Esophagus (tissue), 2 donors: ENCODE data around the gene GMIP. TPM values are rescaled to one million over a fixed set of nuclear protein-coding genes. Genes with fewer than 3 reads are reported as not detected.
A peak's percentile ranks its signal among the peaks of the same experiment; 100 is the strongest.
"Not testable (repeated sequence)": the region's sequence is repeated elsewhere in the genome, so short reads cannot be mapped to it uniquely, and the experiment has no call there.

Source experiments
- H3K27ac ChIP-seq, 2 donors: one replicate each; pipeline ENCODE4 v1.5.1; 2013; ENCODE audit warnings: low read depth in 2 of 2, mild to moderate bottlenecking in 2 of 2, inconsistent platforms in 1 of 2, low read length in 1 of 2, moderate library complexity in 1 of 2
- H3K27me3 ChIP-seq, 2 donors: one replicate each; pipeline ENCODE4 v1.6.1; 2013; ENCODE audit warnings: low read length in 2 of 2, control low read depth in 1 of 2, mild to moderate bottlenecking in 1 of 2; ENCODE audit not compliant: insufficient read depth in 2 of 2, control insufficient read depth in 1 of 2
- H3K36me3 ChIP-seq, 2 donors: one replicate each; pipeline ENCODE4 v1.6.1; 2013; ENCODE audit warnings: low read length in 1 of 2; ENCODE audit not compliant: control insufficient read depth in 2 of 2, insufficient read depth in 2 of 2
- H3K4me1 ChIP-seq, 2 donors: one replicate each; pipeline ENCODE4 v1.6.1; 2013; ENCODE audit warnings: low read length in 1 of 2; ENCODE audit not compliant: control insufficient read depth in 2 of 2, insufficient read depth in 2 of 2
- H3K4me3 ChIP-seq, 2 donors: one replicate each; pipeline ENCODE4 v1.5.1; 2013; ENCODE audit warnings: low read length in 2 of 2, mild to moderate bottlenecking in 2 of 2, low read depth in 1 of 2, moderate library complexity in 1 of 2
- H3K9me3 ChIP-seq, 2 donors: one replicate each; pipeline ENCODE4 v1.6.1; 2013; ENCODE audit warnings: mild to moderate bottlenecking in 2 of 2, low read depth in 1 of 2, low read length in 1 of 2, moderate library complexity in 1 of 2; ENCODE audit not compliant: control insufficient read depth in 2 of 2, insufficient read depth in 1 of 2
- WGBS, 2 donors: extraction: QIAGEN DNeasy Blood & Tissue Kit; methylation state at CpG; one replicate each; pipeline ENCODE4 v1.1.7; 2013; 5-methylcytosine and 5-hydroxymethylcytosine counted together
- polyA plus RNA-seq, 2 donors: library from polyadenylated mRNA; stranded (reverse); fragments of 200-250 nt; gene quantifications; one replicate each; pipeline ENCODE4 v1.2.3, GENCODE V29; 2013
- donor health status: healthy with polysubstance abuse.
- donor health status: Bipolar disorder and iron deficiency.

The GMIP gene
- polyA plus RNA-seq, 2 donors, result 6.3 to 10.5 TPM

- 89 to 90% methylated on average over 3 of the region's 3 CpGs for WGBS, 2 donors
- H3K36me3 ChIP-seq, result peaks cover 6 to 10% of the 10 kb centered on the region in 2 donors
- no peak overlapping the region for H3K4me3 ChIP-seq
- no peaks in the 10 kb centered on the region for H3K27me3 ChIP-seq
- no peak overlapping the region for H3K27ac ChIP-seq
- peaks cover 0 to 8% of the 10 kb centered on the region in 2 donors for H3K9me3 ChIP-seq
- H3K4me1 ChIP-seq, result peaks cover 2 to 3% of the 10 kb centered on the region in 2 donors
Observed at GRCh38 chr19:19672816-19673215, 29.4 kb upstream of the GMIP start.

- H3K9me3 ChIP-seq, result no peaks in the 10 kb centered on the region
- H3K27ac ChIP-seq, result peak overlapping the region in 1 of 2 donors; percentile 22
- H3K27me3 ChIP-seq, result no peaks in the 10 kb centered on the region
- peak overlapping the region; percentile 84 to 92 for H3K4me3 ChIP-seq
- no peaks in the 10 kb centered on the region for H3K36me3 ChIP-seq
- 69 to 73% methylated on average over 10 of the region's 10 CpGs for WGBS, 2 donors
- H3K4me1 ChIP-seq, result peaks cover 2 to 3% of the 10 kb centered on the region in 2 donors
Observed at GRCh38 chr19:19670070-19670551, 26.7 kb upstream of the GMIP start.

- Histone ChIP-seq H3K9me3 (no peaks in the 10 kb centered on the region), H3K27ac (peak within 1 kb of the TSS; percentile 92 to 93), H3K36me3 (no peaks in the 10 kb centered on the region), H3K27me3 (no peaks in the 10 kb centered on the region), H3K4me3 (peak within 1 kb of the TSS; percentile 84 to 92), H3K4me1 (peaks cover 2 to 3% of the 10 kb centered on the region in 2 donors)
- 6% methylated on average over 29 to 36 of the region's 36 CpGs for WGBS, 2 donors
Observed at GRCh38 chr19:19668230-19669012, 25.0 kb upstream of the GMIP start, which contains the start of gene ZNF101. ZNF101 (plus strand) TSS chr19:19668839; CDS start chr19:19668964, 125 bp downstream.

GRCh38 chr19:19665420-19665948, 22.0 kb upstream of the GMIP start:
- H3K4me3 ChIP-seq, H3K27me3 ChIP-seq, H3K9me3 ChIP-seq, H3K4me1 ChIP-seq, H3K27ac ChIP-seq, H3K36me3 ChIP-seq: not testable (repeated sequence)
- 97 to 99% methylated on average over 22 of the region's 22 CpGs for WGBS, 2 donors

- H3K27me3 ChIP-seq, result no peaks in the 10 kb centered on the region
- peak within 1 kb of the TSS; percentile 83 to 85 for H3K4me3 ChIP-seq
- peaks cover 4 to 17% of the 10 kb centered on the region in 2 donors for H3K4me1 ChIP-seq
- peaks cover 0 to 10% of the 10 kb centered on the region in 2 donors for H3K36me3 ChIP-seq
- WGBS, 2 donors, result 0% methylated on average over 77 to 85 of the region's 85 CpGs
- no peaks in the 10 kb centered on the region for H3K9me3 ChIP-seq
- peak within 1 kb of the TSS; percentile 91 to 98 for H3K27ac ChIP-seq
Observed at GRCh38 chr19:19663256-19664120, 20.0 kb upstream of the GMIP start, which contains the start of gene ATP13A1. ATP13A1 (minus strand) TSS chr19:19663676; CDS start chr19:19663666, 10 bp downstream.

- peak overlapping the region; percentile 83 to 85 for H3K4me3 ChIP-seq
- no peaks in the 10 kb centered on the region for H3K9me3 ChIP-seq
- H3K36me3 ChIP-seq, result peaks cover 0 to 11% of the 10 kb centered on the region in 2 donors
- H3K4me1 ChIP-seq, result peaks cover 4 to 17% of the 10 kb centered on the region in 2 donors
- H3K27me3 ChIP-seq, result no peaks in the 10 kb centered on the region
- peak overlapping the region; percentile 91 to 98 for H3K27ac ChIP-seq
- 4 to 6% methylated on average over 17 of the region's 17 CpGs for WGBS, 2 donors
Observed at GRCh38 chr19:19662871-19663255, 19.4 kb upstream of the GMIP start.

GRCh38 chr19:19662344-19662743, 18.9 kb upstream of the GMIP start:
- Histone ChIP-seq H3K27me3 (no peaks in the 10 kb centered on the region), H3K4me1 (peaks cover 4 to 17% of the 10 kb centered on the region in 2 donors), H3K4me3 (peak overlapping the region; percentile 83 to 85), H3K36me3 (peaks cover 0 to 13% of the 10 kb centered on the region in 2 donors), H3K27ac (peak overlapping the region in 1 of 2 donors; percentile 68), H3K9me3 (no peaks in the 10 kb centered on the region)
- 81% methylated on average over 8 of the region's 8 CpGs for WGBS, 2 donors

GRCh38 chr19:19661675-19662251, 18.3 kb upstream of the GMIP start:
- H3K27me3 ChIP-seq, result no peaks in the 10 kb centered on the region
- H3K4me1 ChIP-seq, result peaks cover 4 to 17% of the 10 kb centered on the region in 2 donors
- peak overlapping the region in 1 of 2 donors; percentile 85 for H3K4me3 ChIP-seq
- H3K36me3 ChIP-seq, result peaks cover 0 to 19% of the 10 kb centered on the region in 2 donors
- H3K27ac ChIP-seq, result no peak overlapping the region
- no peaks in the 10 kb centered on the region for H3K9me3 ChIP-seq
- WGBS, 2 donors, result 70 to 74% methylated on average over 18 of the region's 18 CpGs
